GM21529 (cell line): ENCODE measurements around the gene ANGEL1.

Experiments
- ATAC-seq: cut with Tn5 transposase; IDR thresholded peaks from one replicate; pipeline ENCODE4 v1.9.1; 2021; ENCODE audit not compliant: unreplicated experiment

Gene ANGEL1

GRCh38 chr14:76767681-76768656 lies 44.7 kb downstream of the ANGEL1 start:
- ATAC-seq = peak; percentile 92

DNA sequence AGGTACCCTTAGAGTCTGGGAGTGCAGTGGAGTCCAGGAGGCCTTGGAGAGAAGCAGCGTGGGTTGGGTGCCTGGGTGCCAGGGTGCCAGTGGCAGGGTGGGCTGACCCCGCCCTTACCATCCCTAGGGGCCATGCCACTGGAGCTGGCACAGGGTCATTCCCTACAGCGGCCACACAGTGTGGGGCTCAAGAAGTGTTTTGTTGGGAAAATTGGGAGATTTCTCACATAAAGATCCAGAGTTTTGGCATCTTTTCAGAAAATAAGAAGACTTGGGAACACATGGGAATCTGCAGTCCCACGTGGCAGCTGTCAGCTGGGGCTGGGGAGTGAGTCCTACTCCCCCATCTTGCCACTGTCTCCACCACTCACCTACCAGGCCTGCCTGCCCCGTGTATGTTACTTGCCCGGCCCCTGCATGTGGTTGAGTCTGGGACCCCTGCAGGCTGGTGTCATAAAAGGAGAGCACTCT lies 47.2 kb downstream of the ANGEL1 start:
- no peak for ATAC-seq

GRCh38 chr14:76763096-76764041 lies 49.3 kb downstream of the ANGEL1 start:
- no peak for ATAC-seq

DNA sequence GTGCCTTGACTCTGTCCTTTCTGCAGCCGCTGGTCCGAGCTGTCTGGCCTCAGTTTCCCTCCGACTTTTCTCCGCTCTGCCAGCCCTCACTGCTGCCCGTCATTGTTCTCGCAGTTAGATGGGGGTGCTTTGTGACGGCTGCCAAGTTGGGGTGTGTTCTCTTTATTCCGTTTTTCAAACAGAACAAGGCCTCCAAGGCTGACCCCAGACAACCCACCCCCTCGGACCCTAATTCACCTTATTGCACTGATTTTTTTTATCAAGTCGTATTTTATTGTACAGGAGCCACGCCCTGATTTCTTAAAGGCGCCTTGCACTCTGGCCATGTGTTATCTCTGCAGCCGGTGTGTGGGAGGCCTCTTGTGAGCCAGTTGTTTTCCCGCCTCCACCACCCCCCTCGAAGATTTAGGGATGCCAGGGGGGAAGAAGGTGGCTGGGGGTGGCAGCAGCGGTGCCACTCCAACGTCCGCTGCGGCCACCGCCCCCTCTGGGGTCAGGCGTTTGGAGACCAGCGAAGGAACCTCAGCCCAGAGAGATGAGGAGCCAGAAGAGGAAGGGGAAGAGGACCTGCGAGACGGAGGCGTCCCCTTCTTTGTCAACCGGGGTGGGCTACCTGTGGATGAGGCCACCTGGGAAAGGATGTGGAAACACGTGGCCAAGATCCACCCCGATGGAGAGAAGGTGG lies 50.1 kb downstream of the ANGEL1 start:
- ATAC-seq = no peak

GRCh38 chr14:76761960-76762410 lies 50.7 kb downstream of the ANGEL1 start:
- no peak for ATAC-seq

GRCh38 chr14:76761136-76761959 lies 51.3 kb downstream of the ANGEL1 start, which contains the start of gene VASH1:
Gene VASH1, plus strand, starts transcription at chr14:76761468. Its CDS starts 1,354 bp downstream, at chr14:76762822.
- ATAC-seq = peak; percentile 85

DNA sequence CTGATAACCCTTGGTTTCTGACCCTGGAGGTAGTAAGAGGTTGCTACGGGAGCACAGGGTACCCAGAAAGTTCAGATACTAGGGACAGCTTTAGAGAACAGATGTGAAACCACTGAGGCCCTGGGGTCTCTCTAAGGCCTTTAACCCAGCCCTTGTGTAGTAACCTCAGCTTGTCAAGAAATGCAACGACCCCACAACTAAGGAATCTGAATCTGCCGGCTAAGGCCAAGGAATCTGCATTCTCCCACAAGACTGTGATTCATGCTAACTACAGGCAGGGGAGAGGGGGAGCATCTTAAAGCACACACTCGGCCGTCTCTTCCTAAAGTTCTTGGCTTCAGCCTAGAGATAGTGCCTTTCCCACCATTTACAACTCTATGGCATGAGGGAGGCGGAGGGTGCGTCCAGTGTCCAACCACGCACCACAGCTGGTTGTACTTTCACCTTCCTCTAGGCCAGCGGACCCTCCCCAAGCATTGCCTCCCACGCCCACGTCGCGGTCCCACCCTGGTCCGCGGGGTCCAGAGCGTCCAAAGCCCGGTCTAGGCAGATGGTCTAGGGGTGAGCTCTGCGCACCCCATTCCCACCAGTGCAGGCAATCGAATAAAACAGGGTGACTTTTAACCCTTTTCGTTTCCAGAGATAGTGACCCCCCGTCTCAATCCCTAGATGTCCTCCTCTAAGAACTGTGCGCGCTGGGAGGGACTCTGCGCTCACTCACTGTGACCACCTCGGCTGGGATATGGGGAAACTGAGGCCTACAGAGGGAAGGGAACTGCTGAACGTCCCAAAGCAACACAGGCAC lies 52.1 kb downstream of the ANGEL1 start:
- no peak for ATAC-seq

DNA sequence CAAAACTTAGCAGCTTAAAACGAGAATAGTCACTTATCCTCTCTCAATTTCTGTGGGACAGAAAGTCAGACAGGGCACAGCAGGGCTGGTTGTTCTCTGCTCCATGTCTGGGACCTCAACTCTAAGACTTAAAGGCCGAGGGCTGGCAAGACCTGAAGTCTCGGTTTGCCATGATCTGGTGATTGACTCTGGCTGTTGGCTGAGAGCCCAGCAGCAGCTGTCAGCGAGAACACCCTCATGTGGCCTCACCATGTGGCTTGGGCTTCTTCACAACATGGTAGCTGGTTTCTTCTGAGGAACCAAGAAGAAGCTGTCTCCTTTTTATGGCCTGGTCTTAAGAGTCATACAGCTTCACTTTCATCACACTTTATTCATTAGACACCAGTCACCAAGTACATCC lies 53.1 kb downstream of the ANGEL1 start:
- no peak for ATAC-seq

- ATAC-seq = no peak
Observed at GRCh38 chr14:76756371-76756750, 56.3 kb downstream of the ANGEL1 start.

- no peak for ATAC-seq
Observed at GRCh38 chr14:76755610-76756370, 56.9 kb downstream of the ANGEL1 start.

GRCh38 chr14:76754586-76754985 lies 58.1 kb downstream of the ANGEL1 start:
- no peak for ATAC-seq

DNA sequence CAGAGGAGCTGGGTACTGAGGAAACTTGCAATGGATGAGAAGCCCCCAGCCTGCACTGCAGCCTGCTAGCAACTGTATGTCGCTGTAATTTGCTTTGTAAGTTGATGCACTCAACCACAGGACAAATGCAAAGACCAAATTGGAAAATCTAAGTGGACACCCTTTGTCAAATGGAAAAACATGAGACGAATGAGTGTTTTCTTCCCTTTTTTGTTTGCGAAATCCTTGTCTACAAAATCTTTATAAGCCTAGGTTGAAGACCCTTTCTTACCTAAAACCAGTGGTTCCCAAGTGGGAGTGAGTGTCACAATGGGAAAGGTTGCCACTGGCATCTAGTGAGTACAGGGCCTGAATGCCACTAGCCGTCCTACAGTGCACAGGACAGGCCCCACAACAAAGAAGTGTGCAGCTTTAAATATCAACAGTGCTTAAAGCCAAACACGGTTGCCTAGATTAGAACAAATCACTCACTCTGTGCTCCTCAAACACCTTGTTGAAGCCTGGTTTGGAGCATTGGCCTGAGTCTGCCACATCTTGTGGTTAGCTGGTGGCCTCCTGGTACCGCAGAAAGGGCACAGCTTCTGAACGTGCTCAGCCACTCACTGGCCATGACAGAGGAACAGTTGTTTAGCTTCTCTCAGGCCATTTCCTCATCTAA lies 59.0 kb downstream of the ANGEL1 start:
- no peak for ATAC-seq

DNA sequence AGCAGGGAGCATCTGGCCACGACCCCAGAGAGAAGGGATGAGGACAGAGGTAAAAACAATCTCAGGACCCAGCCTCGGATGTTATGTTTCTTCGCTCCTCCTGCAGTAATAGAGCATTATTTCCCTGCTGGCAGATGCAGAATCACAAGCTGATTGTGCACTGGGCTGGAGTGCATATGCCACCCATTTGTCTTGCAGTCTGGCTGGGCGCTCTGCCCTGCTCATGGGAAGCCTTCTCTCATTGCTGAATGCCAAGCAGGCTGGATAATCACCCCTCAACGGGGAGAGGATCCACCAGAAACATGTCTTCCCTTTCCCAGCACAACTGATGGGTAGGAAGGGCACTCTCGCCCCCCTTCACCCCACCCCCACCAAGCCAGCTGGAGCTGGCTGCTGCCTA lies 59.9 kb downstream of the ANGEL1 start:
- ATAC-seq = no peak

- no peak for ATAC-seq
Observed at GRCh38 chr14:76742966-76743365, 69.7 kb downstream of the ANGEL1 start.

DNA sequence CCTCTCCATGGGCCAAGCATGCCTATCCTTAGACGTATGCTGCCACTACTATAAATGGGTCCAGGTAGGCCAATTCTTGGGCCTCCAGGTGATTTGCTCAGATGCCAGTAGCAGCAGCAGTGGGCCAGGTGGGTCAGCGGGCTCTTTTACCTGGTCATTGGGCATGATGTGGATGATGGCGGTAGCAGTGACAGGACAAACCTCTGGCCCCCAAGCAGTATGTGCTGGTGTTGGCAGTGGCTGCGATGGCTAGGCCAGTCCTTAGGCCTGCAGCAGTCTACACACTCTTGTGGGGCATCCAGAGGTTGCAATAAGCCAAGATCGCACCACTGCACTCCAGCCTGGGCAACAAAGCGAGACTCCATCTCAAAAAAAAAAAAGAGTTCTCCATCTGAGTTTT lies 70.5 kb downstream of the ANGEL1 start:
- ATAC-seq = no peak

DNA sequence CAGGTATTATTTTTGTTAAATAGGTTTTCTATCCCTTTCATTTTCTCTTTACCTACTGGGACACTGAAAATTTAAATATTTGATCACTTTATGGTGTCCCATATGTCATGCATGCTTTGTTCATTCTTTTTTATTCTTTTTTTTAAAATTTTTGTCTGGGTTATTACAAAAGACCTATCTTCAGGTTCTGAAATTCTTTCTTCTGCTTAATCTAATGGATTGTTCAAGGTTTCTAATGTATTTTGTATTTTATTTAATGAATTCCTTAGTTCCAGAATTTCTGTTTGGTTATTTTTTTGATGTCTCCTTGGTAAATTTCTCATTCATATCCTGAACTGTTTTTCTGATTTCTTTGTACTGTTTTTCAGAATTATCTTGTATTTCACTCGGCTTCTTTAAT lies 71.6 kb downstream of the ANGEL1 start:
- no peak for ATAC-seq
